Cardiac fibroblast (primary cell): Measurements from ENCODE around the gene OSBPL2.

Experiments used
- DNase-seq, 2 donors: peaks; one replicate each; pipeline versions ENCODE4 v3.0.0 to v3.0.0-alpha.2; 2010; ENCODE audit warnings: low read depth in 2 of 2
- H3K4me3 ChIP-seq, 2 donors: replicated peaks in 1 of 2; 1 replicate in 1 of 2; 2 replicates in 1 of 2; pipeline ENCODE4 v1.5.1; 2011; ENCODE audit warnings: low read depth in 2 of 2, low read length in 2 of 2, mild to moderate bottlenecking in 2 of 2, moderate library complexity in 1 of 2
- TF ChIP-seq, protein P1 (sequence below): IDR thresholded peaks from one replicate; pipeline ENCODE4 v1.5.1; 2011; ENCODE audit warnings: low read depth, mild to moderate bottlenecking, low read length, inconsistent platforms

Gene OSBPL2

DNA sequence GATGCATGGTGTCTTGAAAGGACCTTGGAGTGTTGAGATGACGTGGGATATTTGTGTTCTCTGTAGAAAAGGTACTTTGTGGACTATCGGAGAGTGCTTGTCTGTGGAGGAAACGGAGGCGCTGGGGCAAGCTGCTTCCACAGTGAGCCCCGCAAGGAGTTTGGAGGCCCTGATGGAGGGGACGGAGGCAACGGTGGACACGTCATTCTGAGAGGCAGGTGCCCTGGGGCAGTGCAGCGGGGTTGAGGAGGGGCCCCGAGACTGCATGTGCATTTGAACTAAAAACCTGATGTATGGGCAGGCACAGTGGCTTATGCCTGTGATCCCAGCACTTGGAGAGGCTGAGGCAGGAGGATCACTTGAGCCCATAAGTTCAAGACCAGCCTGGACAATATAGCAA is 42.6 kb upstream of the OSBPL2 start:
- DNase-seq, result no peak
- TF ChIP-seq, protein P1, sequence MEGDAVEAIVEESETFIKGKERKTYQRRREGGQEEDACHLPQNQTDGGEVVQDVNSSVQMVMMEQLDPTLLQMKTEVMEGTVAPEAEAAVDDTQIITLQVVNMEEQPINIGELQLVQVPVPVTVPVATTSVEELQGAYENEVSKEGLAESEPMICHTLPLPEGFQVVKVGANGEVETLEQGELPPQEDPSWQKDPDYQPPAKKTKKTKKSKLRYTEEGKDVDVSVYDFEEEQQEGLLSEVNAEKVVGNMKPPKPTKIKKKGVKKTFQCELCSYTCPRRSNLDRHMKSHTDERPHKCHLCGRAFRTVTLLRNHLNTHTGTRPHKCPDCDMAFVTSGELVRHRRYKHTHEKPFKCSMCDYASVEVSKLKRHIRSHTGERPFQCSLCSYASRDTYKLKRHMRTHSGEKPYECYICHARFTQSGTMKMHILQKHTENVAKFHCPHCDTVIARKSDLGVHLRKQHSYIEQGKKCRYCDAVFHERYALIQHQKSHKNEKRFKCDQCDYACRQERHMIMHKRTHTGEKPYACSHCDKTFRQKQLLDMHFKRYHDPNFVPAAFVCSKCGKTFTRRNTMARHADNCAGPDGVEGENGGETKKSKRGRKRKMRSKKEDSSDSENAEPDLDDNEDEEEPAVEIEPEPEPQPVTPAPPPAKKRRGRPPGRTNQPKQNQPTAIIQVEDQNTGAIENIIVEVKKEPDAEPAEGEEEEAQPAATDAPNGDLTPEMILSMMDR, result no peak
- H3K4me3 ChIP-seq, result no peak overlapping the region

DNA sequence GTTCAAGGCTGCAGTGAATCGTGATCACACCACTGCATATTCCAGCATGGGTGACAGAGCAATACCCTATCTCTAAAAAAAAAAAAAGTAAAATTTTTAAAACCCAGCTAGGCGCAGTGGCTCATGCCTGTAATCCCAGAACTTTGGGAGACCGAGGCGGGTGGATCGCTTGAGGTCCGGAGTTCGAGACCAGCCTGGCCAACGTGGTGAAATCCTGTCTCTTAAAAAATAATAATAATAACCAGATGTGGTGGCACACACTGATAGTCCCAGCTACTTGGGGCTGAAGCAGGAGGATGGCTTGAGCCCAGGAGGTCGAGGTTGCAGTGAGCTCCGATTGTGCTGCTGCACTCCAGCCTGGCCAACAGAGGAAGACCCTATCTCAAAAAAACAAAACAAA is 42.0 kb upstream of the OSBPL2 start:
- DNase-seq, result no peak
- no peak overlapping the region for H3K4me3 ChIP-seq
- TF ChIP-seq, protein P1, result no peak

DNA sequence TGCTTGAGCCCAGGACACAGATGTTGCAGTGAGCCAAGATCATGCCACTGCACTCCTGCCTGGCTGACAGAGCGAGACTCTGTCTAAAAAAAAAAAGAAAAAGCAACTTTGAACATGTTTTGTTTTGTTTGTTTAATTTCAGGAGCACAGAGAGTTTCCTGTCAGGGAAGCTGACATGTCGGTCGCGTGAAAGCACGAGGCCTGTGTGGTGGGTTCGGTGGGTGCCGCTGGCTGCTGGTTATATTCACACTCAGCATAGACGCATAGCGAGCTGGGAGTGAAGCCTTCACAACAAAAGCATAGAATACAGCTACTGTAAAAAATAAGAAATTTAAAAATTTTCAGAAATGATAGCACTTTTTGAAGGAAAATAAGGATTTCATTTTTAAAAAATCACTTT is 41.0 kb upstream of the OSBPL2 start:
- DNase-seq, result no peak
- TF ChIP-seq, protein P1, result no peak
- H3K4me3 ChIP-seq, result no peak overlapping the region

DNA sequence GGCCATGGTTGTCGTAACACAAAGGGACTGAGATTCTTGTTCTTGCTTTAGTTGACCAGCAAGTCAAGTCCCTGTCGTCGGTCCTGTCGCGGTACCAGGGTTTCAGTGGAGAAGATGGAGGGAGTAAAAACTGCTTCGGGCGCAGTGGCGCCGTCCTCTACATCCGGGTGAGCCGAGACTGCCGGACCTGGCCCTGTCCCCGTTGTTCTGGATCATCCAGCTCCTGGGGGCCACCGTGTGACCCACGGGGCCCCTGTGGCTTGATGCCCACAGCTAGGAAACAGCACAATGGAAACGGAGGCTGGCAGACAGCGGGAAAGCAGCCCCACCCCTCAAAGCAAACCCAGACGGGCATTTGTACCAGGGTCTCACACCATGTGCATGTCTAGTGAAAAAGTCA is 40.5 kb upstream of the OSBPL2 start:
- H3K4me3 ChIP-seq, result no peak overlapping the region
- DNase-seq, result no peak
- TF ChIP-seq, protein P1, result no peak

DNA sequence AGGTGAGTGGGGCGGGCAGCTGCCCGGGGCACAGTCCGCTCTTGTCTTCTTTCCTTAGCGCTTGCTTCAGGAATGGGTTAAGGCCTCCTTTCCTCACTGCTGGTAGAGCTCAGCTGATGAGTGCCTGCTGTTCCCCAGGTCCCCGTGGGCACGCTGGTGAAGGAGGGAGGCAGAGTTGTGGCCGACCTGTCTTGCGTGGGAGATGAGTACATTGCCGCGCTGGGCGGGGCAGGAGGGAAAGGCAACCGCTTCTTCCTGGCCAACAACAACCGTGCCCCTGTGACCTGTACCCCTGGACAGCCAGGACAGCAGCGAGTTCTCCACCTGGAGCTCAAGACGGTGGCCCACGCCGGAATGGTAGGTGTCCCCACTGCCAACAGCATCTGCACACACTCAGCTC is 39.8 kb upstream of the OSBPL2 start:
- no peak overlapping the region for H3K4me3 ChIP-seq
- DNase-seq, result no peak
- TF ChIP-seq, protein P1, result no peak

DNA sequence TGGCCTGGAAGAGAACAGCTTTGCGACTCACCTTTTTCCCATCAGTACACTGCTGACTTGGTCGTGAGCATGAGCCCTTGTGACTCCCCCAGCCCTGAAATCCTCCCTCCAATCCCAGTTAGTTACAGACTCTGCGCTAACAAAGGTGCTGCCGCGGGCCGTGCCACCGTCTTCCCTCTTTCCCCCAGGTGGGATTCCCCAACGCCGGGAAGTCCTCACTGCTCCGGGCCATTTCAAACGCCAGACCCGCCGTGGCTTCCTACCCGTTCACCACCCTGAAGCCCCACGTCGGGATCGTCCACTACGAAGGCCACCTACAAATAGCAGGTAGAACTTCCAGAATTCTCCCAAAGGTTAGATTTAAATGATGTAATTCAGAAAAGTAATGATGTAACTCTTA is 39.4 kb upstream of the OSBPL2 start:
- H3K4me3 ChIP-seq, result no peak overlapping the region
- TF ChIP-seq, protein P1, result no peak
- DNase-seq, result no peak

DNA sequence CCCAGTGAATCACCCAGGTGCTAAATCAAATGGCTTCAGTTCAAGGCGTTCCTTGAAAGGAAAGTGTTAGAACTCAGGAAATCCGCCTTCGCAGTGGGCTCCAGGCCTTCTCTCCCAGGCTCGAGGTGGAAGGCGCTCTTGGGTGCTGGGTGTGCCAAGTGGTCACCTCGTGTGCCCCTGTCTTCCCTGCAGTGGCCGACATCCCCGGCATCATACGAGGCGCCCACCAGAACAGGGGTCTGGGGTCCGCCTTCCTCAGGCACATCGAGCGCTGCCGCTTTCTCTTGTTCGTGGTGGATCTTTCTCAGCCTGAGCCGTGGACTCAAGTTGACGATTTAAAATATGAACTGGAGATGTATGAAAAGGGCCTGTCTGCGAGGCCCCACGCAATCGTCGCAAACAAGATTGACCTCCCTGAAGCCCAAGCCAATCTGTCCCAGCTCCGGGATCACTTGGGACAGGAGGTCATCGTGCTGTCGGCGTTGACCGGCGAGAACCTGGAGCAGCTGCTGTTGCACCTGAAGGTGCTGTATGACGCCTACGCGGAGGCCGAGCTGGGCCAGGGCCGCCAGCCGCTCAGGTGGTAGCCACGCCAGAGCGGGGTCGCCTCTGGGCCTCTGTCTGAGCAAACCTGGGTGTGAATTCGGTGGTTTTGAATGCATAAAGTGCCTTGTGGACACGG is 37.7 kb upstream of the OSBPL2 start:
- H3K4me3 ChIP-seq, result no peak overlapping the region
- DNase-seq, result no peak
- TF ChIP-seq, protein P1, result no peak
